PC-9 (cell line): ENCODE results near the gene PEMT. TPM values are rescaled to one million over a fixed set of nuclear protein-coding genes. Genes with fewer than 3 reads are reported as not detected.
A peak's percentile ranks its signal among the peaks of the same experiment; 100 is the strongest.

Experiments used
- BruUV-seq: library from RNA; stranded (reverse); fragments of 400-500 nt; replicated peaks from 2 replicates; lab custom pipeline; 2021; lab: Mats Ljungman, UMichigan
- CTCF ChIA-PET: fragments of 300-600 bp; sonication (Branson Sonifier 250); formaldehyde crosslinking; loops from one replicate; lab custom pipeline; 2022; ENCODE audit warnings: antibody characterized with exemption; lab: Charles Lee
- POLR2A ChIA-PET: fragments of 300-600 bp; sonication (Branson Sonifier 250); formaldehyde crosslinking; loops from one replicate; lab custom pipeline; 2022; ENCODE audit warnings: antibody characterized with exemption; ENCODE audit not compliant: unreplicated experiment; lab: Charles Lee
- DNase-seq, 2 experiments: peaks; one replicate each; pipeline versions ENCODE4 v3.0.0 to v3.0.0-alpha.2; 2015 to 2022; ENCODE audit warnings: mixed read lengths in 1 of 2
- H2AFZ ChIP-seq: fragments of 200-600 bp; sonication (generic); 2 replicates; pipeline ENCODE4 v1.8.1; 2017; ENCODE audit warnings: antibody characterized with exemption
- H3F3A ChIP-seq: fragments of 200-600 bp; sonication (generic); 2 replicates; pipeline ENCODE4 v1.8.1; 2017; ENCODE audit warnings: antibody characterized with exemption, mild to moderate bottlenecking, low read depth; ENCODE audit not compliant: insufficient read depth
- H3K27ac ChIP-seq: fragments of 200-600 bp; sonication (generic); 2 replicates; pipeline ENCODE4 v1.6.1; 2016; ENCODE audit warnings: mixed run types
- H3K27me3 ChIP-seq: fragments of 200-600 bp; sonication (generic); 2 replicates; pipeline ENCODE4 v1.6.1; 2016; ENCODE audit warnings: low read depth, mixed run types; ENCODE audit not compliant: insufficient read depth
- H3K36me3 ChIP-seq: fragments of 200-600 bp; sonication (generic); 2 replicates; pipeline ENCODE4 v1.6.1; 2016; ENCODE audit warnings: low read depth, mixed run types
- H3K4me1 ChIP-seq: fragments of 200-600 bp; sonication (generic); replicated peaks from 2 replicates; pipeline ENCODE4 v1.6.1; 2016; ENCODE audit warnings: mixed run types; ENCODE audit not compliant: insufficient read depth
- H3K4me2 ChIP-seq: fragments of 200-600 bp; sonication (generic); 2 replicates; pipeline ENCODE4 v1.6.1; 2017; ENCODE audit warnings: mixed run types
- H3K4me3 ChIP-seq: fragments of 200-600 bp; sonication (generic); 2 replicates; pipeline ENCODE4 v1.6.1; 2016; ENCODE audit warnings: mixed run types
- H3K79me2 ChIP-seq: fragments of 200-600 bp; sonication (generic); 2 replicates; pipeline ENCODE4 v1.6.1; 2017; ENCODE audit warnings: low read depth, mixed run types
- H3K9me2 ChIP-seq: fragments of 200-600 bp; sonication (generic); 2 replicates; pipeline ENCODE4 v1.8.1; 2017; ENCODE audit warnings: mild to moderate bottlenecking; ENCODE audit not compliant: insufficient read depth
- H3K9me3 ChIP-seq: fragments of 200-600 bp; sonication (generic); 2 replicates; pipeline ENCODE4 v1.8.1; 2016; ENCODE audit warnings: low read depth; ENCODE audit not compliant: insufficient read depth
- H4K20me1 ChIP-seq: fragments of 200-600 bp; sonication (generic); 2 replicates; pipeline ENCODE4 v1.8.1; 2017; ENCODE audit not compliant: insufficient read depth
- CTCF ChIP-seq: fragments of 200-600 bp; sonication (generic); conservative IDR thresholded peaks from 2 replicates; pipeline ENCODE4 v1.6.1; 2017; ENCODE audit warnings: mixed run types, antibody characterized with exemption, mild to moderate bottlenecking, moderate library complexity
- EZH2 ChIP-seq: fragments of 200-600 bp; sonication (generic); IDR thresholded peaks from 2 replicates; pipeline ENCODE4 v1.8.0; 2017; ENCODE audit warnings: antibody characterized with exemption, low read depth
- intact Hi-C: fragments of 100-400 bp; cut with micrococcal nuclease; formaldehyde crosslinking; loops from one replicate; pipeline ENCODE4 v1.10.0; 2022; ENCODE audit not compliant: unreplicated experiment
- total RNA-seq: library from RNA; stranded (reverse); gene quantifications from 2 replicates; pipeline ENCODE4 v1.2.3, GENCODE V29; 2021

PEMT gene
- total RNA-seq, 1 experiment from 2014 or later = 61.2 TPM

GRCh38 chr17:17582372-17582771 lies 9.1 kb downstream of the PEMT start:
- POLR2A ChIA-PET = no interaction called here
- H3K36me3 ChIP-seq = no peaks in the 10 kb centered on the region
- intact Hi-C loops = no loop called here
- H3K4me2 ChIP-seq = peak overlapping the region; percentile 68
- CTCF ChIA-PET = no interaction called here
- no peaks in the 10 kb centered on the region for H4K20me1 ChIP-seq
- H3K9me2 ChIP-seq = no peaks in the 10 kb centered on the region
- no peak for DNase-seq
- BruUV-seq = no TSS peak
- H3K9me3 ChIP-seq = no peaks in the 10 kb centered on the region
- no peaks in the 10 kb centered on the region for H3K27me3 ChIP-seq
- peaks cover 43% of the 10 kb centered on the region for H3K4me1 ChIP-seq
- H3F3A ChIP-seq = peaks cover 33% of the 10 kb centered on the region
- no peak overlapping the region for H3K4me3 ChIP-seq
- H3K79me2 ChIP-seq = peaks cover 28% of the 10 kb centered on the region
- no peak for TF ChIP-seq EZH2
- TF ChIP-seq CTCF = no peak
- peak overlapping the region; percentile 86 for H3K27ac ChIP-seq
- H2AFZ ChIP-seq = no peak overlapping the region

- ChIA-PET CTCF (no interaction called here), POLR2A (interaction anchor here (0.7 kb wide), 1 partner anchor 10 kb away, joined by 4 read pairs; the partner anchor contains the start of gene PEMT)
- Histone ChIP-seq H3K4me1 (peaks cover 44% of the 10 kb centered on the region), H3K27me3 (no peaks in the 10 kb centered on the region), H4K20me1 (no peaks in the 10 kb centered on the region), H3K4me3 (peak overlapping the region; percentile 11; the same call in 1 of the 2 replicates), H3K9me2 (no peaks in the 10 kb centered on the region), H3F3A (peaks cover 33% of the 10 kb centered on the region), H3K79me2 (peaks cover 23% of the 10 kb centered on the region), H3K36me3 (0 out of 2 replicates have a peak, but pooled peaks cover 2% of the 10 kb centered on the region), H3K4me2 (peak overlapping the region; percentile 68), H3K27ac (peak overlapping the region; percentile 86), H2AFZ (no peak overlapping the region), H3K9me3 (no peaks in the 10 kb centered on the region)
- intact Hi-C loops = no loop called here
- TF ChIP-seq EZH2 = no peak
- no TSS peak for BruUV-seq
- no peak for DNase-seq
These were observed 10.0 kb downstream of the PEMT start for GRCh38 chr17:17581509-17581908.

GRCh38 chr17:17580662-17581470 lies 10.6 kb downstream of the PEMT start:
- H3K36me3 ChIP-seq = 0 out of 2 replicates have a peak, but pooled peaks cover 6% of the 10 kb centered on the region
- peak overlapping the region; percentile 11; the same call in 1 of the 2 replicates for H3K4me3 ChIP-seq
- DNase-seq = peak in 1 of 2 experiments; percentile 80
- H3K4me1 ChIP-seq = peaks cover 50% of the 10 kb centered on the region
- no peaks in the 10 kb centered on the region for H4K20me1 ChIP-seq
- intact Hi-C loops = no loop called here
- no TSS peak for BruUV-seq
- H3K79me2 ChIP-seq = peaks cover 18% of the 10 kb centered on the region
- TF ChIP-seq CTCF (no peak), EZH2 (no peak)
- no peak overlapping the region; the same call in 1 of the 2 replicates for H2AFZ ChIP-seq
- ChIA-PET POLR2A (no interaction called here), CTCF (no interaction called here)
- peak overlapping the region; percentile 68 for H3K4me2 ChIP-seq
- H3K27me3 ChIP-seq = no peaks in the 10 kb centered on the region
- H3K9me3 ChIP-seq = no peaks in the 10 kb centered on the region
- H3F3A ChIP-seq = peaks cover 33% of the 10 kb centered on the region
- no peaks in the 10 kb centered on the region for H3K9me2 ChIP-seq
- H3K27ac ChIP-seq = peak overlapping the region; percentile 86
